GM18499 (cell line): ENCODE results near the gene CASTOR2.
A peak's percentile ranks its signal among the peaks of the same experiment; 100 is the strongest.
"Not testable (repeated sequence)": the region's sequence is repeated elsewhere in the genome, so short reads cannot be mapped to it uniquely, and the experiment has no call there.

Experiments
- ATAC-seq: cut with Tn5 transposase; IDR thresholded peaks from one replicate; pipeline ENCODE4 v1.9.1; 2021; ENCODE audit warnings: moderate number of reproducible peaks; ENCODE audit not compliant: insufficient read depth, unreplicated experiment

The CASTOR2 gene

DNA sequence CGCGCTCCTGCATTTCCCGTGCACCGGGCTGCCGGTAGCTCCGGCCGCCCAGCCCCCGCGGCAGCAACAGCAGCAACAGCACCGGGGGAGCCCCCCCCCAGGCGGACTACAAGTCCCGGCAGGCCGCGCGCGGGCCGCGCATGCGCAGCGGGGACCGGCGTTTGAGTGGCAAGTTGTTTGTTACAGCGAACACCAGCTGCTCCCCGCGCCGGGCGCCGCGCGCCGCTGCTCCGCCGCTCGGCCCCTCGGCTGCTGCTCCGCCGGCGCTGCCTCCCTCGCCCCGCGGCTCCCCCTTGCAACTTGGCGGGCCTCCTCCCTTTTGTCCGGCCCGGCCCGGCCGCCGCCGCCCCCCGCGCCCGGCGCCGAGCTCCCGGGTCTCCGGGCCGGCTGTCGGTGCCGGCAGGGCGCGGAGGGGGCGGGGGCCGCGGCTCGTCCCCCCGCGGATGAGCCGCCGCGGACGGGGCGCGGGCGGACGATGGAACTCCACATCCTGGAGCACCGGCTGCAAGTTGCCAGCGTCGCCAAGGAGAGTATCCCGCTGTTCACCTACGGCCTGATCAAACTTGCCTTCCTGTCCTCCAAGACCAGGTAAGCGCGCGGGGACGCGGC, at the start of gene CASTOR2:
Gene CASTOR2 (plus strand): TSS at position 195 of the 609 bp plus-strand sequence. CDS start 281 bp downstream, at position 476.
- peak; percentile 75 for ATAC-seq

DNA sequence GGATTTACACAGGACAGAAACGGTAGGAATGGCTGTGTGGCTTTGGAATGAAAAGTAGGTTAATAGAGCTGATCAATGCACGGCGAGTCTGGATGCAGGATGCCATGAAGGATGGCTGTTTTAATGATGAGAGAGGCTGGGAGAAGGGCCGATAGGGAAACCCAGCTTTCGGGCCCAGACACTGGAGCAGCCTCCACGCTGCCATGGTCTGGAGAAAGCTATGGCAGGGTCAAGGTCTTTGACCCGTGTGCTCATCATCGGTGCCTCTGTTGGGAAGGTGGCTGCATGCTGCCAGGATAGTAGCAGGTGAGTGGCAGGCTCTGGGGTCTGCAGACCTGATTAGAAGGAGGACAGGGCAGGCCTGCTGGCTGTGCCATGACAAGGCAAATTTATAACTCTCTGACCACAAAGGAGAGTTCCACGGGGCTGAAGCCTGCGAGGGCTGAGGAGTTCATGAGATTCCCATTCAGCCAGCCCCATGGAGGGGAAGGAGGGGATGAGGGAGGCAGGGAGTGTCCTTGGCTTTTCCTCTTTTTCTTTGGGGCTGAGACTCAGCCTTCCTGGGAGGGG, 42.1 kb upstream of the CASTOR2 start:
- not testable (repeated sequence) for ATAC-seq

DNA sequence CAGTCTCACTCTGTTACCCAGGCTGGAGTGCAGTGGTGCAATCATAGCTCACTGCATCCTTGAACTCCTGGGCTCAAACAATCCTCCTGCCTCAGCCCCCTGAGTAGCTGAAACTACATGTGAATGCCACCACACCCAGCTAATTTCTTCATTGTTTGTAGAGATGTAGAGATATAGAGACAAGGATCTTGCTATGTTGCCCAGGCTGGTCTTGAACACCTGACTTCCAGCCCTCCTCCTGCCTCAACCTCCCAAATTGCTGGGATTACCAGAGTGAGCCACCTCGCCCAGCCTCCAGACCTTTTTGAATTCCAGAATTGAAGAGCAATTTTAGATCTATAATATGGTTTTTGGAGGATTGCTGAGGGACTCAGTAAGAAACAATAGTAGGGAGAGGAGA, 40.9 kb upstream of the CASTOR2 start:
- not testable (repeated sequence) for ATAC-seq

DNA sequence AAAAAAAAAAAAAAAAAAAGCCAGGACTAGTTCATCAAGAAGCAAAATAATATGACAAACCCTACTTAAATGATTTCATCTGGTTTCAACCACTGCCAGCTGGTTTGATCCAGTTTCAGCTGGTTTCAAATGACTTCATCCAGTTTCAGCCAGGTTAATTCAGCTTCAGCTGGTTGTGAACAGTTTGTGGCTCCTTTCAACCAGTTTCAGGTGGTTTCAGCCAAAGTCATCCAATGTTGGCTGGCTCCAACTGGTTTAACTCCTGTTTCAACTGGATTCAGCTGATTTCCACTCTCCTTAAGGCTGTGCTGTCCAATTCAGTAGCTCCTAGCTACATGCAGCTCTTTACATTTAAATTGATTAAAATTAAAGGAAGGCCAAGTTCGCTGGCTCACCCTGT, 37.5 kb upstream of the CASTOR2 start:
- not testable (repeated sequence) for ATAC-seq

DNA sequence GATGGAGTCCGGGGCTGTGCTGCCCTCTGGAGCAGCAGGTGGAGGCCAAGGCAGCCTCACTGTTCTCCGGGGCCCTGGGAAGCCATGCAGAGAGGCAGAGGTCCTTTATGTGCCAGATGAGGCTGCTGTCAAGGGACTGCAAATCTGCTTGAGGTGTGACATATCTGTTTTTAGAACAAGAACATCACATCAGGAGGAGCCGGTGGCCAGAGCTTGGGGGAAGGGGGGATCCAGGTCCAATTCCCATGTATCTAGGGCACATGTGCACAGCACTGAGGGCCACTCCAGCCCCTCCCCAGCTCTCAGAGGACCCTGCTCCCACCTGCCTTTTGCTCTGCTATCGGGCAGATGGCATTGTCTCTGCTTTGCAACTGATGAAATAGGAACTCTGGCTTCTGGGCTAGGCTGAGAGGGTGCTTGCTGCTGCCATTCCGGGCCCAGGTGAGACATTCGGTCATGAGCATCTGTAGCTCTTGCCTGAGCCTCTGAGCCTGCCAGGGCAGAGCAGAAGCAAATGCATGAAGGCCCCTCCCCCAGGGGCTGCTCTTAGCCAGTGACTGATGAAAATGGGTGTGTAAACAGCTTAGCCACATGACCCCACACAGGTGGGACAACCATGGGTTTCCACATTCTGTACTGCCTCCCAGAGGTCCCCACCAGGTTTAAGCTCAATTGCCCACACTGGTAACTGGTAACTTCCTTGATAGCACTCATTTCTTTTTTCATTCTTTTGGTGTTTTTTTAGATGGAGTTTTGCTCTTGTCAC, 32.8 kb upstream of the CASTOR2 start:
- not testable (repeated sequence) for ATAC-seq

DNA sequence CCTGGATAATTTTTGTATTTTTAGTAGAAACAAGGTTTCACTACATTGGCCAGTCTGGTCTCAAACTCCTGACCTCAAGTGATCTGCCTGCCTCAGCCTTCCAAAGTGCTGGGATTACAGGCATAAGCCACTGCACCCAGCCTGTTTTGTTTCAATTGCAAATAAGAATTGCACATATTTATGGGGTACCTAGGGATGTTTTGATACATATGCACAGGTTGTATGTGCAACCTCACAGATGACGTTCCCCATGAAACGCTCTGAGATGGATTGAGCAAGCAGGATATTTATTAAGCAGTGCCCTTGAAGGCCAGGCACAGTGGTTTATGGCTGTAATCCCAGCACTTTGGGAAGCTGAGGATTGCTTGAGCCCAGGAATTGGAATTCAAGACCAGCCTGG, 25.1 kb upstream of the CASTOR2 start:
- not testable (repeated sequence) for ATAC-seq

DNA sequence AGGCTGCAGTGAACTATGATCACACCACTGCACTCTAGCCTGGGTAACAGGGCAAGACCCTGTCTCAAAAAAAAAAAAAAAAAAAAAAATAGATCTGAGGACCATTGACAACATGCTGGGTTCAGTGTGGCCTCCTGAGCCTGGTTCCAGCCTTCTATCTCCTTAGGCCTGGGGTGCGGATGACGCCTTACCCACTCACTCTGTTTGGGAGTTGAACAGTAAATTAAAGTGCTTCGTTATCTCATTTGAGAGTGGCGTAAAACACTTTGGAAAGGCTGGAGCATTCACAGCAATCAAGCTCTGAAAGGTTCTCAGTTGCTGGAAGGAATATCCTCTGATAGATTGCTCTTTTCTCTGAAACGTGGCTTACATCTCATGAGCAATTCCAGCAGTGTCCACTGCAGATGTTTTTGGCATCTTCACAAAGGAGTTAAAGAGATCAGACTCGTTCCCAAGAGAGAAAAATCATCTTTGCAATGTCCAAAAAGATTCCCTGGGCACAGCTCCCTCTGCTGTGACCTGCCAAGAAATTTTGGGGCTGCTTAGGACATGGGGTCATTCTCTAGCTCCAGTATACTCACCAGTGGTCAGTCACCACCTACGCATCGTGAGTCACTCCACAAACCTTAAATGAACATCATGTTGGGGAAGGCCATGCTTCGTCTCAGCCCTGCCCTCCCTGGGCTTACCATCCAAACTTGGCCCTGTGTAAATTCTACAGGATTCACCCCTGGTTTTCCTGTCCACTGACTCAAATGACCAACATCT, 23.0 kb upstream of the CASTOR2 start:
- ATAC-seq: not testable (repeated sequence)

DNA sequence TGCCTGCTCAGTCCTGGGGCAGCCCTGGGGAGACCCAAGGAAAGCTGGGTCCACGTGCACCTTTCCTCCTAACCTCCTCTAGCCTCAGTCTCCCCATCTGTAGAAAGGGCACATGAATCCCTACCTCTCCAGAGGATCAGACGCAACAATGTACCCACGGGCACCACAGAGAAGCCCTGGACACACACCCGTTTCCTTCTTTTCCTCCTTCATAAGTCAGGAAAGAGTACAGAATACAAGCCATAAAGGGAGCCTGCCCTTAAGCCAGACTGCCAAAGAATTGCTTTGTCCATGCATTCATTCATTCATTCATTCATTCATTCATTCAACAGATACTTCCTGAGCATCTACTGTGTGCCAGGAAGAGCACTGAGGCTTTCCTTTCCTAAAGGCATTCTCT, 20.6 kb upstream of the CASTOR2 start:
- not testable (repeated sequence) for ATAC-seq

DNA sequence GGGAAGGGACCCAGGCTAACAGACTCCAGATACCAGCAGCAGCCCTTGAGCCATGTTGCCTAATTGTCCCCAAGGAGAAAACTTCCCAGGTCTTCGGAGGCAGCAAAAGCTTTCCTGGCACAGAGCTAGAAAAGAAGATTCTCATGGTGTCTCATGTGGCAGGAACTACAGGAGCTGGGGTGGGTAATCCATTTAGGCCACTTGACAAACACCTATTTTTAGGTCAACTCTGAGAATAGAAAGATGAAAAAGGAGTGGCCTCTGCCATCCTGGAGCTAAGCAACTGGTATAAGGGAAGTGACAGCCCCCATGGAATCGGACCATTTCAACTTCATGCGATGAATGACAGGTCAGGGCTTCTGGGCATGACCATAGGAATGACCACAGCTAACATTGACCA, 16.8 kb upstream of the CASTOR2 start:
- ATAC-seq: not testable (repeated sequence)

DNA sequence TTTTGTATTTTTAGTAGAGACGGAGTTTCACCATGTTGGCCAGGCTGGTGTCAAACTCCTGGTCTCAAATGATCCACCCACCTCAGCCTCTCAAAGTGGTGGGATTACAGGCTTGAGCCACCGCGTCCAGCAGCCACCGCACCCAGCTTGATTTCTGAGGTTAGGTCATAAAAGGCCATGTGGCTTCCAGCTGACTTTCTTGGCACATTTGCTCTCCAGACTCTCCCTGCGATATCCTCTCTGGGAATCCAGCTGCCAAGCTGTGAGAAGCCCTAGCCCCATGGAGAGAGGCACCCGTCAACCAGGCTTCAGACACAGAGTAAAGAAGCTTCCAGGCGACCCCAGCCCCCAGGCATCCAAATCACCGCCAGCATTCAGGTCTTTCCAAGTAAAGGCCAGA, 10.7 kb upstream of the CASTOR2 start:
- not testable (repeated sequence) for ATAC-seq

DNA sequence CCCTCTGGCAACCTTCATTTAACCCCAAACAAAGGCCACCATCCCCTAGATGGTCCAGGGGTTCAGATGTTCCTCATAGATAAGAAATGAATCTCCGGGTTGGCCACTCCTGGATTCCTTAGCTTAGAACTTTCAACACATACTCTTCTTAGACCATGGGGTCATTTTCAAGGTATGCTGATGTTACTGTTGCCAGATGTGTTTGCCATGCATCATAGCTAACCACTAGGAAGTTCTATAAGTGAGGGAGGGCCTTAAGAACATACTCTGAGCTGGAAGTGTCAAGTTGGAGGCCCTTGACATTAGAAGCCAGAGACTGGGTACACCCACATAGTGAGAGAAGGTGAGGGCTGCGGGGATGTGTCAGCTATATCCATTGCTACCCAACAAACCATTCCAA, 6.2 kb upstream of the CASTOR2 start:
- ATAC-seq: not testable (repeated sequence)

DNA sequence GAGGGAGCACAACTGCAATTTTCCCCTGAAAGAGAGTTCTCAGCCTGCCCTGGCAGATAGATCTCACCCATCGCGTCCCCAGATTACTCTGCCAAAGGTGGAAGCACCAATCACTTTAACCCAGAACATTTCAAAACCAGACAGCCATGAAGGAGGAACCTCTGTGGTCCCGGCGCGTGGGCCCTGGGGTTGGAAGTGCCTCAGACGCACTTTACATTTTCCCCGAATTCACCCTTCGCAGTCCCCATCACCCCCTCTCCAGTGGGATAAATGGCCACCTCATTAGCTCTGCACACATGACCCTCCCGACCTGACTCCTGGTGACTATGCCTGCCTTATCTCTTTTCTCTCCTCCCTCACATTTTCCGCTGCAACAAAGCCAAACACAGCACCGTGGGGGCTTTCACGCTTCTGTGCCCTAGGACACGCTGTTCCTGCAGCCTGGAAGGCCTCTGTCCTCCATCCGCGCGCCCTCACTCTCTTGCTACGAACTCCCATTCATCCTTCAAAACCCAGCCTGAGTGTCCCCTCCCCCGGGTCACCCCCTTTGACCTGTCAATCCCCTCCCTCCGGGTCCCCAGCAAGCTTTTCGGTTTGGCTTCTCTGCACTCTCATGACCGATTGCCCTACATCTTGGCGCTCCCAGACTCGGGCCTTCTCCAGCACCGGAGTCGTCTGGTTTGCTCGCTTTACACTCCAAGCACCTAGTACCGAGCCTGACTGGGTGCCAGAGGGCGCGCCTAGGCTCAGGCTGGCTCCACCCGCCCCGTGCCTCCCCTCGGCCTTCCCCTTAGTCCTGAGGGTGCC, 598 bp upstream of the CASTOR2 start:
- not testable (repeated sequence) for ATAC-seq

DNA sequence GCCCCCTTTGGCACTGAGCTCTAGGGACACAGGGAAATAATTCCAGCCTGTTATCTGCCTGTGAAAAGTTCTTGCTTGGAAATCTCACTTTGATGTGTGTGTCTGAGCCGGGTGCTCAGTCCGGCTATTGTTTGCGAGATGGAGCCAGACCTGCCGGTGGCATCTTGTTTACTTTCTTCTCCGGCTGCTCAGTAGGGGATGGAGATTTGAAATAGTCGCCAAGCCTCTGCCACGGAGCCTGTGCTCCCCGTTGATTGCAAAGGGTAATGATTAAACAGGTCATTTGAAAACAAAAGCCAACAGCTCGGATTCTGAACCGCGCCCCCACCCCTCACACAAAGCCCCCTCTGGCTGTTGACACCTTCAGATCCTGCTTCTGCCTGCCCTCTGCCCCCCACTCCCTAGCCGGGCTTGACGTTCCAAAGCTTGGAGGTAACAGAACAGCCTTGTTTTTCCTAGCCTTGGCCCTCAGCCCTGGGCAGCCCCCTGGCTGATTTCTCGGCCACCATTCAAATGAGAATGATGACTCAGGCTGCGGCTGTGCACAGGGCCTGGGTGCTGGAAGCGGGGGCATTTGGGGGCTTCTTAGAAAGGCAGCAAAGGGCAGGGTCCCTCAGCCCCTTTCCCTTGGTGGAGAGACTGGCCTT, 1.8 kb downstream of the CASTOR2 start:
- not testable (repeated sequence) for ATAC-seq

DNA sequence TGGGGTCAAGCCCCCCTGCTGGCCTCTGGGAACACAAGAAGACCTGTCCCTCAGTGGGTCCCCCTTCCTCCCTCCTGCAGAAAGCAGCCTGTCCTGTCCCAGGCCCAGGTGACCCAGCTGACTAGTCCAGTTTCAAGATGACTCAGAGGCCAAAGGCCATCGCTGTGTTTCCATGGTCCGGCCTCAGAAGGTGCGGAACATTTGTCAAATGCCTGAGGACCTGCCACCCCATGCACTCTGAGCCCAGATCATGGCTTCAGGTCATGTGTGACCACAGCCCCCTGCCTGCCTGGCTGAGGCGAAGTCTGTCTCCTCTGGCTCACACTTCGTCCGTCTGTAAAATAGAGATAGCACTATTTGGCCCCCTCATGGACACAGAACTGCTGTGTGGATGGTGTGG, 2.4 kb downstream of the CASTOR2 start:
- ATAC-seq: not testable (repeated sequence)

DNA sequence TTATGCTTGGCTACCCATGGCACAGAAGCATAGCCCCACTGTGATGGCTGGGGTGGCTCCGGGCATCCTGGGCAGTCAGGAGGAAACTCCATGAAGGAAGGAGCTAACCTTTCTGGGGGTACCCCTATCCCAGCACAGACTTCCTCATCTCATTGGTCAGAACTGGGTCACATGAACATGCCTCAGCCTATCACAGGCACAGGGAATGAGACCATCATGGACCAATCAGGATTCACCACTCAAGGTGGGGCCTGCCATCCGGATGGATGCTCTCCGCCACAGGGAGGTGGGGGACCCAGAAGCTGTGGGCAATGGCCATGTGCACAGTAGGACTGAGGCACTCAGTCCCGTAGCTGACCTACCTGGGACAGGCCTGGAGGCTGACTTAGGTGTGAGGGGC, 6.9 kb downstream of the CASTOR2 start:
- not testable (repeated sequence) for ATAC-seq

DNA sequence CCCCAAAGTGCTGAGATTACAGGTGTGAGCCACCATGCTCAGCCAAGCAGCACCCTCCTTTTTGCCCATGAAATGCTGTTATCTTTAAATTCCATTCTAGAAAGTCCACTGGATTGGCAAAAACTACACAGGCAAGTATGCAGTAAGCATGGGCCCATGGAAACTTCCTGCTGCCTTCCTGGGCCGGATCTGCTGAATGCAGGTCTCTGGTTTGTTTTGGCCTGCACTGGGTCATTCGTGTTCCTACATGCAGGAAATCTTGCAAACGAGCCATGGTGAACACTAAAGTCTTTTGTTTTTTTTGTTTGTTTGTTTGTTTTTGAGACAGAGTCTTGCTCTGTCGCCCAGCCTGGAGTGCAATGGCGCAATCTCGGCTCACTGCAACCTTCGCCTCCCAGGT, 7.9 kb downstream of the CASTOR2 start:
- not testable (repeated sequence) for ATAC-seq

DNA sequence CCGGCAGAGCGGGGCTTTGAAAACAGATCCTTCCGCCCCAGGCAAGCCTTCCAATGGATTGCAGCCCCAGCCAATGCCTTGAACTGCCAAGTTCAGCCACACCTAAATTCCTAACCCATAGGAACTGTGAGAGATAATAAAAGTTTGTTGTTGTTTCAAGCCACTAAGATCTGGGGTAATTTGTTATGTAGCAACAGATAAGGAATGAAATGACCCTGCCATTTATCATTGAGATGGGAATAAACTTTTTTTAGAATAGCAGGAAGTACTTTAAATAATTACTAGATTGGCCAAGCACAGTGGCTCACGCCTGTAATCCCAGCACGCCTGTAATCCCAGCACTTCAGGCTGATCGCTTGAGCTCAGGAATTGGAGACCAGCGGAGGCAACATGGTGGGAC, 11.5 kb downstream of the CASTOR2 start:
- not testable (repeated sequence) for ATAC-seq

DNA sequence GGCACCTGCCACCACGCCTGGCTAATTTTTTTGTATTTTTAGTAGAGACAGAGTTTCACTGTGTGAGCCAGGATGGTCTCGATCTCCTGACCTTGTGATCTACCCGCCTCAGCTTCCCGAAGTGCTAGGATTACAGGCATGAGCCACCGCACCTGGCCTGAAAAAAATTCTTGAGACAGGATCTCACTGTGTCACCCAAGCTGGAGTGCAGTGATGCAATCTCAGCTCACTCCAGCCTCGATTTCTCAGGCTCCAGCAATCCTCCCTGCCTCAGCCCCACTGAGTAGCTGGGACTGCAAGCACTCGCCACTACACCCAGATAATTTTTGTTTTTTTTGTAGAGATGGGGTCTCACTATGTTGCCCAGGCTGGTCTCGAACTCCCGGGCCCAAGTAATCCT, 13.0 kb downstream of the CASTOR2 start:
- ATAC-seq: not testable (repeated sequence)

DNA sequence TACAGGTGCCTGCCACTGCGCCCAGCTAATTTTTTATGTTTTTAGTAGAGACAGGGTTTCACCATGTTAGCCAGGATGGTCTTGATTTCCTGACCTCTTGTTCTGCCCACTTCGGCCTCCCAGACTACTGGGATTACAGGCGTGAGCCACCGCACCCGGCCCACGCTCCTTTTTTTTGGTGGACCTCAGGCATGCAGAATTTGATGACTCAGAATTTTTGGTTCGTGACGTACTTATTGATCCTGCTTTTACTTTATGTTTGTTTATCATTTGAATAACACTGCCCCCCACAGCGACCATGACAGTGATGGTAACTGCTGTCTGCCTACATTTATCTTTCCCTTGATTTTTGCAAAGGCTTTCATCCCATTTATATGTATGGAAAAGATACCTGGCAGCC, 23.9 kb downstream of the CASTOR2 start:
- ATAC-seq: not testable (repeated sequence)
